Omental fat pad (tissue), 4 donors: ENCODE data around the gene PDE4D. TPM values are rescaled to one million over a fixed set of nuclear protein-coding genes. Genes with fewer than 3 reads are reported as not detected.

Source experiments
- ATAC-seq: fragments of 150-250 bp; one replicate; pipeline ENCODE4 v1.9.1; 2016; ENCODE audit warnings: mild to moderate bottlenecking, moderate library complexity; ENCODE audit not compliant: low FRiP score
- DNase-seq: peaks from one replicate; pipeline ENCODE4 v3.0.0-alpha.2; 2019; ENCODE audit warnings: low spot score
- CTCF ChIP-seq, 3 donors: fragments of 450-650 bp; IDR thresholded peaks; one replicate each; pipeline ENCODE4 v1.5.1; 2016 to 2017; ENCODE audit warnings: antibody characterized with exemption in 3 of 3, mild to moderate bottlenecking in 3 of 3, moderate library complexity in 2 of 3
- total RNA-seq, 4 donors: library from RNA; depleted of rRNA; stranded (reverse); fragments of >200 nt; gene quantifications; one replicate each; pipeline ENCODE4 v1.1.0, GENCODE V29; 2016

PDE4D gene
- total RNA-seq, 4 donors from 2014 or later, result 32.5 to 94.8 (median 43.2) TPM

GRCh38 chr5:59134471-59135163 lies 758.9 kb downstream of the PDE4D start:
- DNase-seq (no peak), ATAC-seq (no peak)
- TF ChIP-seq CTCF (IDR thresholded peaks at IDR 0.05), result no peak

GRCh38 chr5:59133764-59134261 lies 759.7 kb downstream of the PDE4D start:
- no peak for TF ChIP-seq CTCF (IDR thresholded peaks at IDR 0.05)
- no peak for DNase-seq

GRCh38 chr5:59132131-59132530 lies 761.4 kb downstream of the PDE4D start:
- ATAC-seq (no peak), DNase-seq (no peak)

More at GRCh38 chr5:59133764-59134261, 759.7 kb downstream of the PDE4D start:
- no peak for ATAC-seq

DNA sequence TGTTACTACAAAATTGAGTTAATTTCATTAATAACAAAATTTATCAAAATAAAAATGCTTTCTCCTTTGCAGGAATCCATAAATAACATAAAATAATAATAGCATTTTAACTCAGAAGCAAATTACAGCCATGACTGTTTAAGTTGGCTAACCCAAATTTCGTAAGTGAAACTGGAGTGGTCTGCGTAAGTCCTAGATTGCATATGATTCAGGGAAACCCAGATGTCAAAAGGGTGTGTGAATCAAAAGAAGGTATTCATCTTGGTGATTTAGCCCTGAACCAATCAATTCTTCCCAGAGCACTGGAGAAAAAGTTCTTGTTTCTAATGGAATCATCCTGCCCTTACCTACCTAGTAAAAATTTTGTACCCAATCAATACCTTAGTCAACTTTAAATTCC lies 763.1 kb downstream of the PDE4D start:
- no peak for DNase-seq
- ATAC-seq, result no peak
- no peak for TF ChIP-seq CTCF (IDR thresholded peaks at IDR 0.05)

More at GRCh38 chr5:59132131-59132530, 761.4 kb downstream of the PDE4D start:
- TF ChIP-seq CTCF (IDR thresholded peaks at IDR 0.05), result no peak

- DNase-seq, result no peak
Observed at GRCh38 chr5:59128646-59129290, 764.8 kb downstream of the PDE4D start.

DNA sequence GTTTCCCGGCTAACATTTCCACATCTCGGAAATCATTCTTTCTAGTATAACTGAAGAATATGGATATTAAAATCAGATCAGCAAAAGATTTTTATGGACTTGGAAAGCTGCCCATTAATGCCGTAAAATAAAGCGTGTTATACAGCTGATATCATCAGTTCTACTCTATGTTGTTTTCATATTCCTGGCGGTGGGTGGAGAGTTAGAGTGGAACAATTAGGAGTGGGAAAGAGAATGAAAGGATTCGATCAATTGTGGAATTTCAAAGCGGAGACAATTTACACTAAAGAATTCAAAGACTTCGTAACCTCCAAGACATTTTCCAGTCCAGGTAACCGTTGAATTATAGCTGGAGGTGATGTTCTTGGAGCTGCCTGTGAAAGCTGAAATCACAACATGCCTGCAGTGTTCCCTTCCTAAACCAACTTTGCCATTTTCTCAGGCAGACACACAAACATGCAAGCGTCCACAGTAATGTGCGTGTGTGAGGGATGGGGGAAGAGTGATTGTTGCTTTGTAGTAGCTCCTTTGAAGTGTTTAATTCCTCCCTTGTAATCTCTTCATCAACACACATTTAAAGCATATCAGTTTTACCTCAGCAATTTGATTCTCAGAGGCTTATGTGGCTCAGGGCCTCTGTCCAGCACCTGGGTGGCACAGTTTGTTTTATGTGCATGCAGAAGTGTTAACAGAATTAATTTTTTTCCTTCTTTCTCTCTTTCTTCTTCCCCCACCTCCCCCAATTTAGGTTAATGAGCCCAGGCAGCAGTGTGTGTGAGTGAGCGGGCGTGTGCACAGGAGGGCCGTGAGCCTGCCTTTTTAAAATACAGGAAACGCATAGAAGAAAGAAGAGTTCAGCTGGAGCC lies 766.6 kb downstream of the PDE4D start:
- TF ChIP-seq CTCF (IDR thresholded peaks at IDR 0.05), result no peak
- DNase-seq (no peak), ATAC-seq (no peak)

More at GRCh38 chr5:59128646-59129290, 764.8 kb downstream of the PDE4D start:
- no peak for ATAC-seq
- no peak for TF ChIP-seq CTCF (IDR thresholded peaks at IDR 0.05)
